ENCODE data around the gene CFD. TPM values are rescaled to one million over a fixed set of nuclear protein-coding genes. Genes with fewer than 3 reads are reported as not detected.
A peak's percentile ranks its signal among the peaks of the same experiment; 100 is the strongest.

Gene CFD
- total RNA-seq, 6 experiments from 2014 or later: 0.84 to 1.7 (median 0.98) TPM

DNA sequence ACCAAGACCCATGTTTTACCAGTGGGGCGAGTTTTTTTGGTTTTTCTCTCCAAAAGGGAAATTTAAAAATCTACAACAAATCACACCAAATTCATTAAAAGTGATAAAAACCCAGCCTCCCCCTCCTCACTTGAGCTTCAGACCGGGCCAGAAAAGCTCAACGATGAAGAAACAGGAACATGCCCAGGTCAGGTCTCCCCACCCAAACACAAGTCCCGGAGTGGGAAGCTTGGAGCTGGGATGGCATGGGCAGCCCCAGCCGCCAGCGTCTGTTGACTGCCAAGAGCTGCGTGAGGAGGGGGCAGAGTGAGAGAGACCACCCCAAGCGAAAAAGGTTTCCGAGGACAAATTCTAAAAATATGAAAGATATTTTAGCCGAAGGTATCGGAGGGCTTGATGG, 37.5 kb downstream of the CFD start:
- H3K27me3 Mint-ChIP-seq (ENCODE audit: insufficient read depth): peaks cover 7% of the 10 kb centered on the region
- no peaks in the 10 kb centered on the region for H3K4me1 Mint-ChIP-seq (ENCODE audit: low read depth)
- no peak overlapping the region for H3K27ac Mint-ChIP-seq
- DNase-seq: no peak
- TF ChIP-seq, protein P1, sequence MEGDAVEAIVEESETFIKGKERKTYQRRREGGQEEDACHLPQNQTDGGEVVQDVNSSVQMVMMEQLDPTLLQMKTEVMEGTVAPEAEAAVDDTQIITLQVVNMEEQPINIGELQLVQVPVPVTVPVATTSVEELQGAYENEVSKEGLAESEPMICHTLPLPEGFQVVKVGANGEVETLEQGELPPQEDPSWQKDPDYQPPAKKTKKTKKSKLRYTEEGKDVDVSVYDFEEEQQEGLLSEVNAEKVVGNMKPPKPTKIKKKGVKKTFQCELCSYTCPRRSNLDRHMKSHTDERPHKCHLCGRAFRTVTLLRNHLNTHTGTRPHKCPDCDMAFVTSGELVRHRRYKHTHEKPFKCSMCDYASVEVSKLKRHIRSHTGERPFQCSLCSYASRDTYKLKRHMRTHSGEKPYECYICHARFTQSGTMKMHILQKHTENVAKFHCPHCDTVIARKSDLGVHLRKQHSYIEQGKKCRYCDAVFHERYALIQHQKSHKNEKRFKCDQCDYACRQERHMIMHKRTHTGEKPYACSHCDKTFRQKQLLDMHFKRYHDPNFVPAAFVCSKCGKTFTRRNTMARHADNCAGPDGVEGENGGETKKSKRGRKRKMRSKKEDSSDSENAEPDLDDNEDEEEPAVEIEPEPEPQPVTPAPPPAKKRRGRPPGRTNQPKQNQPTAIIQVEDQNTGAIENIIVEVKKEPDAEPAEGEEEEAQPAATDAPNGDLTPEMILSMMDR (IDR thresholded peaks at IDR 0.05): no peak
- H3K4me3 Mint-ChIP-seq: no peak overlapping the region
- H3K36me3 Mint-ChIP-seq (ENCODE audit: low read depth): no peaks in the 10 kb centered on the region
- H3K9me3 Mint-ChIP-seq: no peaks in the 10 kb centered on the region

DNA sequence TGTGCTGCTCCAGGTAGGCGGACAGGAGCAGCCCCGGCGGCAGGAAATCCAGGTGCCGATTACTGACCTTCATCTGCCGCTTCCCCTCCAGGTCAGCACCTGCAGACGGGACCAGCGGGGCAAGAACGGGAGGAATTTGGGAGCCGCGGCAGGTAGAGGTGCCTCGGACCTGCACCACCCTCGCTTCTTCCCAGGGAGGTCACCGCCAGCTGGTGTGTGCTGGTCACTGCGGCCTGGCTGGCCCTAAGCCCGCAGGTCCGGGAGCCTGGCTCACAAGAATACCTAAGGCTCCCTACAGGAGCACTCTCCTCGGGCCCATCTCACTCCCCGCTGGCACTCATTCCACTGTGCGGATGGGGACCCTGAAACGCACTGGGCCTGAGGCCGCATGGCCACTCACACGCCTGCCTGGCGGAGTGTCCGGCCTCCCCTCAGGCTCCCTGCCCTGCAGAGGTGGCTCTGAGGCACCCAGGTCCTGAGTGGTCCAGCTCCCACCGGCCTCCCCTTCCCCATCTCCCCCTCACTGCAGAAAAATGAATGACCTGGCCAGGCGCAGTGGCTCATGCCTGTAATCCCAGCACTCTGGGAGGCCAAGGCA, 38.1 kb downstream of the CFD start:
- TF ChIP-seq, protein P1 (IDR thresholded peaks at IDR 0.05): peak; percentile 49
- DNase-seq: no peak
- Mint-ChIP-seq H3K27ac (no peak overlapping the region), H3K27me3 (ENCODE audit: insufficient read depth) (peaks cover 7% of the 10 kb centered on the region), H3K4me3 (no peak overlapping the region), H3K36me3 (ENCODE audit: low read depth) (no peaks in the 10 kb centered on the region), H3K9me3 (no peaks in the 10 kb centered on the region), H3K4me1 (ENCODE audit: low read depth) (no peaks in the 10 kb centered on the region)

DNA sequence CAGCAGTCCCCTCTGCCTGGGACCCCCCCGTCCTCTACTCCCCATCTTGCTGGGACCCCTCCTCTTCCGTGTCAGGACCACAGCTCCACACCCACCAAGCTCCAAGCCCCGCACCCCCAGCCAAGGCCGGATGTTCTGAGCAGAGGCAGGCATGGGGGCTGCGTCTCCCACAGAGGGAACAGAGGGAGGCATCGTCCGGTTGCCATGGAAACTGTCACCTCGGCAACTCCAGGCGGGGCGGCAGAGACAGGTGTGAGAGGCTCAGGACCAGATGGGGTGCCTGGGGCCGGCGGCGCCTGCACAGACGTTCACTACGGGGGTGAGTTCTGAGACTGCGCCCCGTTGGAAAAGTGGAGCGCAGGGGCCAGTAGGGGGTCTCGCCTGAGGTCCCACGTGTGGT, 39.2 kb downstream of the CFD start:
- no peak for DNase-seq
- TF ChIP-seq, protein P1 (IDR thresholded peaks at IDR 0.05): no peak
- H3K9me3 Mint-ChIP-seq: no peaks in the 10 kb centered on the region

DNA sequence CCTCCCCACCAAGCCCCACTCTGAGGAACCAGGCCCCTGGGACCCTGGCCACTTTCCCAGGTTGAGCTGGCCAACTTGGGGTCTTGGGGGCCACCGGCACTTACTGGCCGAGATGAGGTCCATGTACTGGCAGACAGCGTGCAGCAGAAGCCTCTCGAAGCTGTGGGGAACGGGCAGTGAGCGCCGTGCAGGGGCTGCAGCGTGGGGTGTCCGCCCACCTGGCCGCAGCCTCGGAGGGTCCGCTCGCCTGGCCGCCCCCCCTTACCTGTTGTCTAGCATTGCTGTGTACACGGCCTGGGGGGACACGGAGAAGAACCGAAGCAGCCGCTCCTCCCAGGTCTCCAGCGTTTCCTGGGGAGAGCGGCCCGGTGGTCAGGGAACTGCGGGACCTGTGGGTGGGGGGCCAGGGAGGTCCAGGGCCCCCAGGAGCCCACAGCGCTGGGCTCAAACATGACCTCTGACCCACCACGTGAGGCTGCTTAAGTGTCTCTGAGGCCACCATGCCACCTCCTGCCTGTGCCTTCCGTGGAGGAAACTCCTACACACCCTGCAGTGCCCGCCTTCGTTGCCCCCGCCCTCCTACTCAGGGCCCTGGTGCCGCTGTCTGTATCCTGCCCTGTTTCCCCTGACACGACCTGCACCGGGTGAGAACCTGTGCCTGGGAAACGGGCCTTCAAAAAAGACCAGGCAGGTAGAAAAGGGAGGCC, 40.0 kb downstream of the CFD start:
- no peak overlapping the region for H3K27ac Mint-ChIP-seq
- H3K9me3 Mint-ChIP-seq: no peaks in the 10 kb centered on the region
- H3K4me1 Mint-ChIP-seq (ENCODE audit: low read depth): no peaks in the 10 kb centered on the region
- H3K36me3 Mint-ChIP-seq (ENCODE audit: low read depth): peaks cover 5% of the 10 kb centered on the region; the same call in 1 of the 2 replicates
- H3K4me3 Mint-ChIP-seq: no peak overlapping the region
- TF ChIP-seq, protein P1 (IDR thresholded peaks at IDR 0.05): no peak
- no peak for DNase-seq
- H3K27me3 Mint-ChIP-seq (ENCODE audit: insufficient read depth): no peaks in the 10 kb centered on the region

More for the DNA sequence above, 39.2 kb downstream of the CFD start:
- Mint-ChIP-seq H3K27ac (no peak overlapping the region), H3K4me3 (no peak overlapping the region), H3K4me1 (ENCODE audit: low read depth) (no peaks in the 10 kb centered on the region), H3K27me3 (ENCODE audit: insufficient read depth) (peaks cover 2% of the 10 kb centered on the region; the same call in 1 of the 2 replicates), H3K36me3 (ENCODE audit: low read depth) (no peaks in the 10 kb centered on the region)

DNA sequence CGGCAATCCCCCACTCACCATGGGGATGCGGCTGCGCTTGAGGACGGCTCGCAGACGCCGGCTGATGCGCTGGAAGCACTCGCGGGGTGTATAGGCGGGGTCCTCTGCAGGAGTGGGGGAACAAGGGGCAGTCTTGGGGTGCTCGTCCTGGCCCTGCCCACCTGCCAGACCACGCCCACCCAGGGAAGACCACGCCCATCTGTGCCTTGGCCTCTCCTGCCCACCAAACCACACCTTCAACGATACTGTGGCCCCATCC, 40.5 kb downstream of the CFD start:
- TF ChIP-seq, protein P1 (IDR thresholded peaks at IDR 0.05): no peak
- Mint-ChIP-seq H3K4me1 (ENCODE audit: low read depth) (no peaks in the 10 kb centered on the region), H3K27me3 (ENCODE audit: insufficient read depth) (no peaks in the 10 kb centered on the region), H3K4me3 (no peak overlapping the region), H3K27ac (no peak overlapping the region), H3K9me3 (no peaks in the 10 kb centered on the region), H3K36me3 (ENCODE audit: low read depth) (peaks cover 5% of the 10 kb centered on the region; the same call in 1 of the 2 replicates)
- DNase-seq: no peak
